HG02870 (cell line): ENCODE measurements around the gene CHIT1.

ENCODE experiments used
- ATAC-seq: cut with Tn5 transposase; IDR thresholded peaks from one replicate; pipeline ENCODE4 v1.9.1; 2021; ENCODE audit warnings: mild to moderate bottlenecking, moderate library complexity; ENCODE audit not compliant: unreplicated experiment

Gene CHIT1

GRCh38 chr1:203217139-203217655, 12.3 kb downstream of the CHIT1 start:
- no peak for ATAC-seq

GRCh38 chr1:203216274-203217138, 13.0 kb downstream of the CHIT1 start:
- no peak for ATAC-seq

GRCh38 chr1:203215573-203215972, 13.9 kb downstream of the CHIT1 start:
- no peak for ATAC-seq

- ATAC-seq = no peak
These were observed 14.6 kb downstream of the CHIT1 start for GRCh38 chr1:203214871-203215270.

GRCh38 chr1:203213126-203213525, 16.3 kb downstream of the CHIT1 start:
- no peak for ATAC-seq

GRCh38 chr1:203211812-203212211, 17.7 kb downstream of the CHIT1 start:
- ATAC-seq = no peak

- ATAC-seq = no peak
These were observed 18.5 kb downstream of the CHIT1 start for GRCh38 chr1:203210988-203211387.

- ATAC-seq = no peak
These were observed 19.1 kb downstream of the CHIT1 start for GRCh38 chr1:203210350-203210749.

GRCh38 chr1:203208181-203208580, 21.3 kb downstream of the CHIT1 start:
- ATAC-seq = no peak

- no peak for ATAC-seq
These were observed 21.7 kb downstream of the CHIT1 start for GRCh38 chr1:203207751-203208150.

- no peak for ATAC-seq
These were observed 23.3 kb downstream of the CHIT1 start for GRCh38 chr1:203206129-203206687.

- no peak for ATAC-seq
These were observed 24.7 kb downstream of the CHIT1 start for GRCh38 chr1:203204756-203205155.

- ATAC-seq = no peak
These were observed 26.8 kb downstream of the CHIT1 start for GRCh38 chr1:203202431-203203245.

- ATAC-seq = no peak
These were observed 27.8 kb downstream of the CHIT1 start for GRCh38 chr1:203201516-203202205.

- no peak for ATAC-seq
These were observed 28.6 kb downstream of the CHIT1 start for GRCh38 chr1:203200916-203201315.

GRCh38 chr1:203199816-203200571, 29.5 kb downstream of the CHIT1 start:
- ATAC-seq = no peak

- ATAC-seq = no peak
These were observed 30.0 kb downstream of the CHIT1 start for GRCh38 chr1:203199481-203199815.

GRCh38 chr1:203199002-203199401, 30.5 kb downstream of the CHIT1 start:
- no peak for ATAC-seq

GRCh38 chr1:203197625-203198024, 31.8 kb downstream of the CHIT1 start:
- no peak for ATAC-seq

GRCh38 chr1:203196371-203196770, 33.1 kb downstream of the CHIT1 start:
- ATAC-seq = no peak
